ENCODE data around the gene SCT.

- TF ChIP-seq POLR2AphosphoS5 (IDR thresholded peaks at IDR 0.05) (no peak), CTCF (IDR thresholded peaks at IDR 0.05; ENCODE audit: poor library complexity, severe bottlenecking) (no peak), SMC3 (conservative IDR thresholded peaks at IDR 0.05; ENCODE audit: poor library complexity) (no peak), MXI1 (conservative IDR thresholded peaks at IDR 0.05; ENCODE audit: poor library complexity, severe bottlenecking) (no peak)
These were observed 47.4 kb upstream of the SCT start for GRCh38 chr11:674406-674805.

Measured in neural cell (in vitro differentiated cells).